Aorta (tissue), 5 donors: ENCODE results near the gene U2AF2. TPM values are rescaled to one million over a fixed set of nuclear protein-coding genes. Genes with fewer than 3 reads are reported as not detected.

Experiments used
- ATAC-seq: fragments of 200-7000 bp; cut with Tn5 transposase; one replicate; pipeline ENCODE4 v1.9.1; 2022; ENCODE audit warnings: moderate library complexity; ENCODE audit not compliant: low FRiP score
- DNase-seq, 2 donors: peaks; one replicate each; pipeline ENCODE4 v3.0.0-alpha.2; 2020
- H3K27ac ChIP-seq, 2 donors: one replicate each; pipeline ENCODE4 v1.5.1; 2013; ENCODE audit warnings: low read length in 2 of 2, mild to moderate bottlenecking in 2 of 2, moderate library complexity in 2 of 2, control low read depth in 1 of 2, inconsistent platforms in 1 of 2, low read depth in 1 of 2
- H3K27me3 ChIP-seq, 2 donors: one replicate each; pipeline ENCODE4 v1.6.1; 2013; ENCODE audit warnings: control low read depth in 1 of 2, low read length in 1 of 2, mild to moderate bottlenecking in 1 of 2, moderate library complexity in 1 of 2; ENCODE audit not compliant: insufficient read depth in 2 of 2, control insufficient read depth in 1 of 2
- H3K36me3 ChIP-seq, 2 donors: one replicate each; pipeline ENCODE4 v1.6.1; 2013; ENCODE audit warnings: control low read depth in 1 of 2, low read length in 1 of 2, mild to moderate bottlenecking in 1 of 2; ENCODE audit not compliant: insufficient read depth in 2 of 2, control insufficient read depth in 1 of 2
- H3K4me1 ChIP-seq, 2 donors: one replicate each; pipeline ENCODE4 v1.6.1; 2013; ENCODE audit warnings: low read length in 2 of 2, control low read depth in 1 of 2, mild to moderate bottlenecking in 1 of 2, moderate library complexity in 1 of 2; ENCODE audit not compliant: insufficient read depth in 2 of 2, control insufficient read depth in 1 of 2
- H3K4me3 ChIP-seq, 2 donors: one replicate each; pipeline ENCODE4 v1.5.1; 2013; ENCODE audit warnings: low read length in 2 of 2, control low read depth in 1 of 2, mild to moderate bottlenecking in 1 of 2
- H3K9me3 ChIP-seq: one replicate; pipeline ENCODE4 v1.6.1; 2013; ENCODE audit warnings: mild to moderate bottlenecking, low read length; ENCODE audit not compliant: control insufficient read depth
- WGBS, 2 donors: extraction: QIAGEN DNeasy Blood & Tissue Kit; methylation state at CpG; one replicate each; pipeline ENCODE4 v1.1.7; 2013; 5-methylcytosine and 5-hydroxymethylcytosine counted together
- intact Hi-C, 2 donors: fragments of 100-400 bp; cut with DNase I; formaldehyde crosslinking; loops; one replicate each; pipeline versions ENCODE4 v1.14.2 to v1.15.0; 2022
- polyA plus RNA-seq, 2 donors: library from polyadenylated mRNA; stranded (reverse); fragments of 200-250 nt; gene quantifications; one replicate each; pipeline ENCODE4 v1.2.3, GENCODE V29; 2013
- total RNA-seq, 2 donors: library from RNA; stranded (reverse); fragmentation: NEBNext Ultra II Directional; extraction: Animal tissue kit (Norgen Biotek cat#: 25700); gene quantifications; one replicate each; pipeline ENCODE4 v1.2.1, GENCODE V29; 2021
- donor health status: healthy with polysubstance abuse.
- donor health status: Bipolar disorder and iron deficiency.
- donor health status: DM: no; HTN: no; CAD: no.
- donor health status: DM: no; HTN: no; CAD: no.
- donor health status: DM: yes; HTN: yes; CAD: no.

U2AF2 gene
- total and polyA plus RNA-seq, 4 donors: 40.6 to 129 (median 89.5) TPM

GRCh38 chr19:55673465-55673864 lies 18.6 kb downstream of the U2AF2 start:
- ATAC-seq (no peak), DNase-seq (no peak)
- Histone ChIP-seq H3K27ac (no peak overlapping the region), H3K4me1 (no peaks in the 10 kb centered on the region), H3K4me3 (no peak overlapping the region), H3K27me3 (no peaks in the 10 kb centered on the region), H3K9me3 (no peaks in the 10 kb centered on the region), H3K36me3 (peaks cover 3 to 7% of the 10 kb centered on the region in 2 donors)
- 72 to 75% methylated on average over 9 of the region's 9 CpGs for WGBS, 2 donors
- intact Hi-C loops: no loop called here

GRCh38 chr19:55673889-55674288 lies 19.1 kb downstream of the U2AF2 start:
- no peaks in the 10 kb centered on the region for H3K27me3 ChIP-seq
- no peak overlapping the region for H3K27ac ChIP-seq
- H3K9me3 ChIP-seq: no peaks in the 10 kb centered on the region
- intact Hi-C loops: no loop called here
- no peak for DNase-seq
- no peak overlapping the region for H3K4me3 ChIP-seq
- H3K4me1 ChIP-seq: no peaks in the 10 kb centered on the region
- peaks cover 3 to 5% of the 10 kb centered on the region in 2 donors for H3K36me3 ChIP-seq
- 67 to 75% methylated on average over 13 to 15 of the region's 15 CpGs for WGBS, 2 donors
- no peak for ATAC-seq

- no peaks in the 10 kb centered on the region for H3K4me1 ChIP-seq
- H3K36me3 ChIP-seq: peaks cover 3 to 4% of the 10 kb centered on the region in 2 donors
- no peaks in the 10 kb centered on the region for H3K9me3 ChIP-seq
- intact Hi-C loops: no loop called here
- H3K27ac ChIP-seq: peak overlapping the region in 1 of 2 donors; percentile 48
- no peak for DNase-seq
- no peaks in the 10 kb centered on the region for H3K27me3 ChIP-seq
- 19 to 25% methylated on average over 11 to 17 of the region's 17 CpGs for WGBS, 2 donors
- no peak for ATAC-seq
- H3K4me3 ChIP-seq: peak overlapping the region in 1 of 2 donors; percentile 19
These were observed 19.6 kb downstream of the U2AF2 start for GRCh38 chr19:55674459-55674840.

GRCh38 chr19:55674841-55675660 lies 20.2 kb downstream of the U2AF2 start, which contains the start of gene EPN1:
Gene EPN1, plus strand, starts transcription at chr19:55675226. Its CDS starts 3,402 bp downstream, at chr19:55678628.
- H3K4me3 ChIP-seq: peak within 1 kb of the TSS; percentile 82 to 94
- 0 to 1% methylated on average over 64 to 101 of the region's 101 CpGs for WGBS, 2 donors
- H3K36me3 ChIP-seq: peaks cover 0 to 2% of the 10 kb centered on the region in 2 donors
- no peaks in the 10 kb centered on the region for H3K9me3 ChIP-seq
- H3K27me3 ChIP-seq: no peaks in the 10 kb centered on the region
- DNase-seq (peak; percentile 98 to 99), ATAC-seq (peak; percentile 95)
- peak within 1 kb of the TSS in 1 of 2 donors; percentile 79 for H3K27ac ChIP-seq
- H3K4me1 ChIP-seq: no peaks in the 10 kb centered on the region
- intact Hi-C loops: loop anchor here in 1 of 2 donors (1.0 kb wide), 1 partner anchor 21 kb away; no protein-coding TSS in a partner anchor

GRCh38 chr19:55675661-55676354 lies 21.0 kb downstream of the U2AF2 start:
- Histone ChIP-seq H3K27me3 (no peaks in the 10 kb centered on the region), H3K4me1 (no peaks in the 10 kb centered on the region), H3K4me3 (peak overlapping the region; percentile 82 to 94), H3K27ac (peak overlapping the region in 1 of 2 donors; percentile 79), H3K9me3 (no peaks in the 10 kb centered on the region), H3K36me3 (no peaks in the 10 kb centered on the region)
- ATAC-seq: no peak
- WGBS, 2 donors: 14 to 16% methylated on average over 16 of the region's 16 CpGs
- intact Hi-C loops: loop anchor here in 1 of 2 donors (1.0 kb wide), 1 partner anchor 22 kb away; no protein-coding TSS in a partner anchor
- DNase-seq: no peak

- intact Hi-C loops: no loop called here
- ATAC-seq (no peak), DNase-seq (no peak)
- Histone ChIP-seq H3K27ac (no peak overlapping the region), H3K36me3 (no peaks in the 10 kb centered on the region), H3K9me3 (no peaks in the 10 kb centered on the region), H3K4me1 (no peaks in the 10 kb centered on the region), H3K4me3 (no peak overlapping the region), H3K27me3 (no peaks in the 10 kb centered on the region)
- 29 to 33% methylated on average over 5 of the region's 5 CpGs for WGBS, 2 donors
These were observed 21.5 kb downstream of the U2AF2 start for GRCh38 chr19:55676383-55676782.

GRCh38 chr19:55676889-55677505 lies 22.2 kb downstream of the U2AF2 start:
- no peak overlapping the region for H3K27ac ChIP-seq
- no peak overlapping the region for H3K4me3 ChIP-seq
- intact Hi-C loops: no loop called here
- no peaks in the 10 kb centered on the region for H3K36me3 ChIP-seq
- WGBS, 2 donors: 77 to 78% methylated on average over 7 of the region's 7 CpGs
- DNase-seq (peak in 1 of 2 donors; percentile 28), ATAC-seq (no peak)
- H3K27me3 ChIP-seq: no peaks in the 10 kb centered on the region
- H3K4me1 ChIP-seq: no peaks in the 10 kb centered on the region
- no peaks in the 10 kb centered on the region for H3K9me3 ChIP-seq

GRCh38 chr19:55677572-55678028 lies 22.8 kb downstream of the U2AF2 start:
- DNase-seq (peak in 1 of 2 donors; percentile 40), ATAC-seq (no peak)
- intact Hi-C loops: no loop called here
- Histone ChIP-seq H3K27me3 (no peaks in the 10 kb centered on the region), H3K4me1 (no peaks in the 10 kb centered on the region), H3K9me3 (no peaks in the 10 kb centered on the region), H3K4me3 (no peak overlapping the region), H3K36me3 (no peaks in the 10 kb centered on the region), H3K27ac (no peak overlapping the region)
- WGBS, 2 donors: 63 to 66% methylated on average over 6 of the region's 6 CpGs
